SKM-1 treated with dmso at 0.1 percent for 144 hours (cell line): ENCODE results near the gene DERL3.

Source experiments
- DNase-seq: peaks from one replicate; lab custom pipeline; 2025; ENCODE audit not compliant: unreplicated experiment; lab: John Stamatoyannopoulos, UW

DERL3 gene

GRCh38 chr22:23847991-23848864, 9.4 kb upstream of the DERL3 start:
- no peak for DNase-seq

- DNase-seq, result no peak
Observed at GRCh38 chr22:23847310-23847920, 8.6 kb upstream of the DERL3 start.

- no peak for DNase-seq
Observed at GRCh38 chr22:23846081-23846469, 7.3 kb upstream of the DERL3 start.

GRCh38 chr22:23845265-23846080, 6.7 kb upstream of the DERL3 start:
- no peak for DNase-seq

GRCh38 chr22:23844739-23845202, 6.0 kb upstream of the DERL3 start:
- no peak for DNase-seq

- DNase-seq, result no peak
Observed at GRCh38 chr22:23842599-23842998, 3.8 kb upstream of the DERL3 start.

- DNase-seq, result no peak
Observed at GRCh38 chr22:23841736-23842445, 3.1 kb upstream of the DERL3 start.

GRCh38 chr22:23841292-23841691, 2.5 kb upstream of the DERL3 start:
- no peak for DNase-seq

- no peak for DNase-seq
Observed at GRCh38 chr22:23840026-23840425, 1.2 kb upstream of the DERL3 start.

GRCh38 chr22:23837911-23838680, 710 bp downstream of the DERL3 start:
- DNase-seq, result peak; percentile 63

- no peak for DNase-seq
Observed at GRCh38 chr22:23837496-23837859, 1.3 kb downstream of the DERL3 start.

- DNase-seq, result no peak
Observed at GRCh38 chr22:23836692-23837495, 1.9 kb downstream of the DERL3 start.

GRCh38 chr22:23836281-23836680, 2.5 kb downstream of the DERL3 start:
- no peak for DNase-seq

GRCh38 chr22:23835484-23836144, 3.2 kb downstream of the DERL3 start:
- no peak for DNase-seq

GRCh38 chr22:23834793-23835483, 3.9 kb downstream of the DERL3 start:
- no peak for DNase-seq

GRCh38 chr22:23834406-23834792, 4.4 kb downstream of the DERL3 start:
- no peak for DNase-seq

GRCh38 chr22:23833911-23834317, 4.9 kb downstream of the DERL3 start:
- no peak for DNase-seq

GRCh38 chr22:23833017-23833751, 5.6 kb downstream of the DERL3 start:
- DNase-seq, result no peak
